GM12892 (cell line): ENCODE measurements around the gene CLIC5.

Experiments used
- POLR2A ChIP-seq: IDR thresholded peaks from 2 replicates; pipeline ENCODE4 v1.6.1; 2011; ENCODE audit warnings: low read depth, low read length, control low read depth
- POLR2AphosphoS5 ChIP-seq: IDR thresholded peaks from 2 replicates; pipeline ENCODE4 v1.6.1; 2011; ENCODE audit warnings: low read depth, low read length, control low read depth

DNA sequence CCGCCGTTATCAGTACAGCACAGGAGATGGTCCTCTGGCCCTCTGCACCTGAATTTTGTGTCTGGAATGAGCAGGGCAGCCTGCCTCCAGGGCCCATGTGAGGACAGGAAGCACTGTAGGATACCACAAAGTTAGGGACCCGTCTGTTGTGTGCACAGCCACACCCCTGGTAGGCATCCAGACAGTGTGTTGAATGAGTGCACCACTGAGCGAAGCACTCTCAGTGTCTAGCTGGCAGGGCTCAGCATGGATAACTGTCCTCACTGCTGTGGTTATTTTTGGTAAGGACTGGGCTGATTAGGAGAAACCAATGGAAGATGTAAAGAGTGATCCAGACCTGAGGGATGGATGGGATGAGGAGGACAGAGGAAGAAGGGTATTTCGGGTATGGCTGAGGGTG, 178.7 kb downstream of the CLIC5 start:
- TF ChIP-seq POLR2A, result no peak
- no peak for TF ChIP-seq POLR2AphosphoS5
